Measurements from ENCODE around the gene PRCP. TPM values are rescaled to one million over a fixed set of nuclear protein-coding genes. Genes with fewer than 3 reads are reported as not detected.

PRCP gene
- total and polyA plus RNA-seq, 2 donors (not counting 1 experiment from before 2014, with no cell fraction given), result 24.6 to 37.7 TPM

DNA sequence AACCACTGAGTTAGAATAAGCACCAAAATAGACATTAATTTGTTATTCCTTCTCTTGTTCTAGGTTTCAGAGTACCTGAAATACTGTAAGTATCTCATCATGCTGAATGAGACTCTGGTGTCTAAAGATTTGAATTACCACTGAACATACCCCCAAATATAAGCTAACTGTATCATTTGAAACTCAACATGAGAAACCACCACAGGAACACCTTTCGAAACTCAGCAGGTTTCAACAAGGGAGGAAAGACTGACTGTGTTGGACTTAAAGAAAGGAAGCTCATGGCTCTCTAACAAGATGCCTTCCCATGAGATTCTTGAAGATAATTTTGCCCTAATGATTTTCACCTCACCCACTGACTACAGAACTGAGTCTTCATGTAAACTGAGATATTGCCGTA is 37.0 kb downstream of the PRCP start:
- H4K20me1 ChIP-seq (ENCODE audit: control insufficient read depth, insufficient read depth, low read length, poor library complexity, severe bottlenecking), result peaks cover 20% of the 10 kb centered on the region
- ATAC-seq (ENCODE audit: low read depth) (no peak), DNase-seq (no peak)
- CTCF ChIA-PET, result interaction anchor here (0.5 to 1.5 kb wide), 4 partner anchors 37 to 386 kb away, joined by 3 to 5 read pairs (median 3); partner anchors contain the start of gene PRCP
- no peak overlapping the region for H3K4me3 ChIP-seq (ENCODE audit: control extremely low read depth in 1 of 5, extremely low read depth in 1 of 5, insufficient read depth in 1 of 5, low read depth in 2 of 5, low read length in 4 of 5)
- H3K9ac ChIP-seq (ENCODE audit: low read length), result no peak overlapping the region
- H3K36me3 ChIP-seq (replicated peaks in 1 of 2; ENCODE audit: control extremely low read depth in 1 of 2, control insufficient read depth in 1 of 2, extremely low read depth in 1 of 2, insufficient read depth in 2 of 2, low read length in 1 of 2), result peaks cover 7 to 12% of the 10 kb centered on the region in 2 experiments
- no peaks in the 10 kb centered on the region for H3K27me3 ChIP-seq (replicated peaks in 1 of 4; ENCODE audit: control extremely low read depth in 1 of 4, control insufficient read depth in 3 of 4, insufficient read depth in 4 of 4, low read length in 3 of 4)
- H3K79me2 ChIP-seq (ENCODE audit: control insufficient read depth, insufficient read depth, low read length), result peaks cover 52% of the 10 kb centered on the region
- no peak overlapping the region for H3K4me2 ChIP-seq (replicated peaks; ENCODE audit: low read depth, low read length, poor library complexity, severe bottlenecking)
- H2AFZ ChIP-seq (ENCODE audit: insufficient read depth, low read depth, low read length, poor library complexity, severe bottlenecking), result no peak overlapping the region
- H3K27ac ChIP-seq (ENCODE audit: low read length in 2 of 2), result no peak overlapping the region
- H3K27me3 Mint-ChIP-seq, result no peaks in the 10 kb centered on the region
- no peaks in the 10 kb centered on the region for H3K9me3 Mint-ChIP-seq (ENCODE audit: insufficient read depth)
- POLR2A ChIA-PET, result no interaction called here
- intact Hi-C loops (cut with micrococcal nuclease), result no loop called here
- peaks cover 11% of the 10 kb centered on the region for H3K4me1 Mint-ChIP-seq
- peaks cover 6% of the 10 kb centered on the region in 2 donors for H3K4me1 ChIP-seq (ENCODE audit: control insufficient read depth in 2 of 2, insufficient read depth in 2 of 2, low read length in 2 of 2)
- no peak overlapping the region for H3K27ac Mint-ChIP-seq
- TF ChIP-seq, protein P1, sequence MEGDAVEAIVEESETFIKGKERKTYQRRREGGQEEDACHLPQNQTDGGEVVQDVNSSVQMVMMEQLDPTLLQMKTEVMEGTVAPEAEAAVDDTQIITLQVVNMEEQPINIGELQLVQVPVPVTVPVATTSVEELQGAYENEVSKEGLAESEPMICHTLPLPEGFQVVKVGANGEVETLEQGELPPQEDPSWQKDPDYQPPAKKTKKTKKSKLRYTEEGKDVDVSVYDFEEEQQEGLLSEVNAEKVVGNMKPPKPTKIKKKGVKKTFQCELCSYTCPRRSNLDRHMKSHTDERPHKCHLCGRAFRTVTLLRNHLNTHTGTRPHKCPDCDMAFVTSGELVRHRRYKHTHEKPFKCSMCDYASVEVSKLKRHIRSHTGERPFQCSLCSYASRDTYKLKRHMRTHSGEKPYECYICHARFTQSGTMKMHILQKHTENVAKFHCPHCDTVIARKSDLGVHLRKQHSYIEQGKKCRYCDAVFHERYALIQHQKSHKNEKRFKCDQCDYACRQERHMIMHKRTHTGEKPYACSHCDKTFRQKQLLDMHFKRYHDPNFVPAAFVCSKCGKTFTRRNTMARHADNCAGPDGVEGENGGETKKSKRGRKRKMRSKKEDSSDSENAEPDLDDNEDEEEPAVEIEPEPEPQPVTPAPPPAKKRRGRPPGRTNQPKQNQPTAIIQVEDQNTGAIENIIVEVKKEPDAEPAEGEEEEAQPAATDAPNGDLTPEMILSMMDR (IDR thresholded peaks at IDR 0.05), result no peak
- TF ChIP-seq EZH2 (IDR thresholded peaks at IDR 0.05; ENCODE audit: borderline replicate concordance, insufficient read depth, low read depth, low read length, poor library complexity, severe bottlenecking), result no peak
- no CpG with 5 or more reads among the region's 2 CpGs for WGBS (ENCODE audit: insufficient coverage)
- no peaks in the 10 kb centered on the region for H3K9me3 ChIP-seq (ENCODE audit: control extremely low read depth in 1 of 3, control insufficient read depth in 2 of 3, insufficient read depth in 1 of 3, low read length in 2 of 3)
- H3K4me3 Mint-ChIP-seq, result no peak overlapping the region

DNA sequence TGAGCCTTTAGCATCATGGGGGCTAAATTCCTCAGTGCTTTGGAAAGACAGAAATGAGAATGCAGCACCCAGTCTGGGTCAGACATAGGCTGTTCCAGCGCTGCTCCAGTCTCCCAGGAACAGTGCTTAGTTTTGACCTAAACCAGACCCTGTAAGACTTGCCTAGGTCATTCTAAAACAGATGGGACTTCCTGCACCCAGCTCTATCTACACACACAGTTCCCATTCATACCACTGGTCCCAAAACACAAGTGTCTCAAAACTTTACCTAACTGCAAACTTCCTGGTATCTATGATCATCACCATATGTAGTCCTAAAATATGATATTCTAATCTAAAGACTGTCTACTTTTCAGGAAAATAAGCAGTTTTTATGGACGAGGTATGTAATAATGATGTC is 37.9 kb downstream of the PRCP start:
- H3K4me3 Mint-ChIP-seq, result no peak overlapping the region
- H3K9ac ChIP-seq (ENCODE audit: low read length), result no peak overlapping the region
- peaks cover 50% of the 10 kb centered on the region for H3K79me2 ChIP-seq (ENCODE audit: control insufficient read depth, insufficient read depth, low read length)
- ATAC-seq (ENCODE audit: low read depth) (no peak), DNase-seq (no peak)
- peaks cover 22% of the 10 kb centered on the region for H4K20me1 ChIP-seq (ENCODE audit: control insufficient read depth, insufficient read depth, low read length, poor library complexity, severe bottlenecking)
- H3K27me3 ChIP-seq (replicated peaks in 1 of 4; ENCODE audit: control extremely low read depth in 1 of 4, control insufficient read depth in 3 of 4, insufficient read depth in 4 of 4, low read length in 3 of 4), result no peaks in the 10 kb centered on the region
- no peak overlapping the region for H2AFZ ChIP-seq (ENCODE audit: insufficient read depth, low read depth, low read length, poor library complexity, severe bottlenecking)
- no peak overlapping the region for H3K4me3 ChIP-seq (ENCODE audit: control extremely low read depth in 1 of 5, extremely low read depth in 1 of 5, insufficient read depth in 1 of 5, low read depth in 2 of 5, low read length in 4 of 5)
- peaks cover 9 to 19% of the 10 kb centered on the region in 2 experiments for H3K36me3 ChIP-seq (replicated peaks in 1 of 2; ENCODE audit: control extremely low read depth in 1 of 2, control insufficient read depth in 1 of 2, extremely low read depth in 1 of 2, insufficient read depth in 2 of 2, low read length in 1 of 2)
- H3K27ac ChIP-seq (ENCODE audit: low read length in 2 of 2), result no peak overlapping the region
- no peak overlapping the region for H3K27ac Mint-ChIP-seq
- H3K4me1 ChIP-seq (ENCODE audit: control insufficient read depth in 2 of 2, insufficient read depth in 2 of 2, low read length in 2 of 2), result peaks cover 1 to 3% of the 10 kb centered on the region in 2 donors
- H3K9me3 ChIP-seq (ENCODE audit: control extremely low read depth in 1 of 3, control insufficient read depth in 2 of 3, insufficient read depth in 1 of 3, low read length in 2 of 3), result no peaks in the 10 kb centered on the region
- H3K4me1 Mint-ChIP-seq, result peaks cover 7% of the 10 kb centered on the region
- TF ChIP-seq, protein P1 (IDR thresholded peaks at IDR 0.05), result no peak
- ChIA-PET CTCF (interaction anchor here (0.9 to 1.5 kb wide), 3 partner anchors 38 to 387 kb away, joined by 3 to 5 read pairs (median 3); partner anchors contain the start of gene PRCP), POLR2A (no interaction called here)
- no peaks in the 10 kb centered on the region for H3K27me3 Mint-ChIP-seq
- intact Hi-C loops (cut with micrococcal nuclease), result no loop called here
- H3K9me3 Mint-ChIP-seq (ENCODE audit: insufficient read depth), result no peaks in the 10 kb centered on the region
- 100% methylated on average over 1 of the region's 2 CpGs for WGBS (ENCODE audit: insufficient coverage)
- H3K4me2 ChIP-seq (replicated peaks; ENCODE audit: low read depth, low read length, poor library complexity, severe bottlenecking), result no peak overlapping the region

Measured in B cell (primary cell).